Measurements from ENCODE around the gene ZSCAN29. TPM values are rescaled to one million over a fixed set of nuclear protein-coding genes. Genes with fewer than 3 reads are reported as not detected.

The ZSCAN29 gene
- total and polyA plus RNA-seq, 10 of the 15 experiments (the other 5 are each of a cell fraction or from before 2014, with no cell fraction given): 1.7 to 26.0 (median 14.6) TPM

DNA sequence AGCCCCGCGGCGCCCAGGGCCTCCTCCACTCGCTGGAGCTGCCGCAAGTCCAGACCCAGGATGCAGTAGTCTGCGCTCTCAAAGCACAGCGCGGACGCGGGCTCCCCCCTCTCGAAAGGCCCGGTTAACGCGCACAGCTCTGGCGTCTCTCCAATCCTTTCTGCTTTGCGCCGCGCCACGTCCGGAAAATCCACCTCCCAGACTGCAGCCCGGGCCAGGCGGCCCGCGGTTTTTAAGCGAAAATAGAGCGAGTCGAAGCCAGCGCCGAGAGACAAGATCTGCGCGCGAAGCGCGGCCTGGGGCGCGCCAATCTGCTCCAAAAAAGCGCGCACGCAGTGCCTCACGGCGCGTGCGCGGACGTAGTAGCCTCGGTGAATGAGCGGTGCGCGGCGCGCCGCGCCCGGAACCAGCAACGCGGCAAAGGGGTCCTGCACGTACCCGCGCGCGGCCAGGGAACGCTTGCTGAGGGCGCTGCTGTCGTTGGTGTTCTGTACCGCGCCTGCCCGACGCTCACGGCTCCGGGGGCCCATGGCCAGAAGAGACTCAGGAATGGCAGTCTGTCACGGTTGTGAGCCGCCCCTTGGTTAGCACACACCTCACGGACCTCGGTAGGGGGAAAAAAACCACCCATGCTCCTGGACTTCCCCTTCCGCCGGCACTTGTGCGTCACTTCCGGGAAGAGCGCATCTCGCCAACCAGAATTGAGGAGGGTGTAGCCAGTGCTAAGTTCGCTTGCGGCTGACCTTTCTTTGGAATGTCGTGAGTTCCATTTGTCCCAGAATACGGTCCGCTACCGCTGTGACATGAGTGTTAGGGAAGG, 40.7 kb downstream of the ZSCAN29 start, which contains the start of gene LCMT2:
Gene LCMT2, minus strand, starts transcription at position 614 of the 820 bp plus-strand sequence. Its CDS starts 84 bp downstream, at position 530.
- intact Hi-C loops (cut with micrococcal nuclease; ENCODE audit: unreplicated experiment) (no loop called here), in situ Hi-C loops (cut with MboI) (no loop called here)
- TSS peak; percentile 75 for BruUV-seq (replicated peaks)
- Histone ChIP-seq H2AFZ (ENCODE audit: control insufficient read depth, low read depth, low read length) (peak within 1 kb of the TSS; percentile 97), H3K4me1 (ENCODE audit: control insufficient read depth, insufficient read depth, low read length) (peaks cover 11% of the 10 kb centered on the region), H3K27ac (ENCODE audit: control insufficient read depth, insufficient read depth) (peak within 1 kb of the TSS; percentile 72), H3K4me3 (peak within 1 kb of the TSS; percentile 87), H3K27me3 (replicated peaks in 1 of 2; ENCODE audit: control insufficient read depth in 2 of 2, insufficient read depth in 2 of 2, low read length in 1 of 2) (no peaks in the 10 kb centered on the region), H3K36me3 (ENCODE audit: control insufficient read depth in 2 of 2, insufficient read depth in 2 of 2, low read length in 1 of 2) (peaks cover 0 to 11% of the 10 kb centered on the region in 2 experiments; a peak in 2 of 4 replicates), H4K20me1 (ENCODE audit: control insufficient read depth, insufficient read depth) (no peaks in the 10 kb centered on the region), H3K9me3 (replicated peaks; ENCODE audit: control insufficient read depth, insufficient read depth, low read length) (no peaks in the 10 kb centered on the region), H3K4me2 (ENCODE audit: control insufficient read depth, insufficient read depth) (peak within 1 kb of the TSS; percentile 99), H3K79me2 (ENCODE audit: control insufficient read depth, insufficient read depth, low read length) (peaks cover 23% of the 10 kb centered on the region), H3K9ac (ENCODE audit: control insufficient read depth, insufficient read depth, low read length) (peak within 1 kb of the TSS; percentile 81)
- DNase-seq (ENCODE audit: low read depth, low spot score): peak; percentile 81
- ChIA-PET SMC1A (ENCODE audit: uncharacterized antibody, unreplicated experiment) (interaction anchor here (1.4 kb wide), 1 partner anchor 45 kb away, joined by 3 read pairs; no protein-coding TSS in a partner anchor), RAD21 (ENCODE audit: unreplicated experiment) (no interaction called here), CTCF (interaction anchor here (0.7 to 1.0 kb wide), 2 partner anchors 29 to 42 kb away, joined by 3 read pairs; no protein-coding TSS in a partner anchor), POLR2A (interaction anchor here (0.6 to 0.8 kb wide), 2 partner anchors 64 to 507 kb away, joined by 3 to 4 read pairs; no protein-coding TSS in a partner anchor)
- ATAC-seq: peak; percentile 91
- 1% methylated on average over 86 of the region's 86 CpGs for WGBS (ENCODE audit: insufficient coverage, insufficient replicate concordance, low lambda C conversion rate, missing lambda C conversion rate)
- peak; percentile 81 for FAIRE-seq
- TF ChIP-seq RB1 (IDR thresholded peaks at IDR 0.05; ENCODE audit: borderline replicate concordance): peak; percentile 80; the same call in 1 of the 2 replicates
- TF ChIP-seq BACH1 (IDR thresholded peaks at IDR 0.05; ENCODE audit: borderline replicate concordance): 0 out of 2 replicates have a peak, but pooled peaks have one; percentile 40
- peak; percentile 72 for TF ChIP-seq ATF7 (IDR thresholded peaks at IDR 0.05; ENCODE audit: low read depth)
- TF ChIP-seq, protein P1, sequence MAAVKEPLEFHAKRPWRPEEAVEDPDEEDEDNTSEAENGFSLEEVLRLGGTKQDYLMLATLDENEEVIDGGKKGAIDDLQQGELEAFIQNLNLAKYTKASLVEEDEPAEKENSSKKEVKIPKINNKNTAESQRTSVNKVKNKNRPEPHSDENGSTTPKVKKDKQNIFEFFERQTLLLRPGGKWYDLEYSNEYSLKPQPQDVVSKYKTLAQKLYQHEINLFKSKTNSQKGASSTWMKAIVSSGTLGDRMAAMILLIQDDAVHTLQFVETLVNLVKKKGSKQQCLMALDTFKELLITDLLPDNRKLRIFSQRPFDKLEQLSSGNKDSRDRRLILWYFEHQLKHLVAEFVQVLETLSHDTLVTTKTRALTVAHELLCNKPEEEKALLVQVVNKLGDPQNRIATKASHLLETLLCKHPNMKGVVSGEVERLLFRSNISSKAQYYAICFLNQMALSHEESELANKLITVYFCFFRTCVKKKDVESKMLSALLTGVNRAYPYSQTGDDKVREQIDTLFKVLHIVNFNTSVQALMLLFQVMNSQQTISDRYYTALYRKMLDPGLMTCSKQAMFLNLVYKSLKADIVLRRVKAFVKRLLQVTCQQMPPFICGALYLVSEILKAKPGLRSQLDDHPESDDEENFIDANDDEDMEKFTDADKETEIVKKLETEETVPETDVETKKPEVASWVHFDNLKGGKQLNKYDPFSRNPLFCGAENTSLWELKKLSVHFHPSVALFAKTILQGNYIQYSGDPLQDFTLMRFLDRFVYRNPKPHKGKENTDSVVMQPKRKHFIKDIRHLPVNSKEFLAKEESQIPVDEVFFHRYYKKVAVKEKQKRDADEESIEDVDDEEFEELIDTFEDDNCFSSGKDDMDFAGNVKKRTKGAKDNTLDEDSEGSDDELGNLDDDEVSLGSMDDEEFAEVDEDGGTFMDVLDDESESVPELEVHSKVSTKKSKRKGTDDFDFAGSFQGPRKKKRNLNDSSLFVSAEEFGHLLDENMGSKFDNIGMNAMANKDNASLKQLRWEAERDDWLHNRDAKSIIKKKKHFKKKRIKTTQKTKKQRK (IDR thresholded peaks at IDR 0.05; ENCODE audit: low read depth, low read length): no peak
- TF ChIP-seq, protein P2, sequence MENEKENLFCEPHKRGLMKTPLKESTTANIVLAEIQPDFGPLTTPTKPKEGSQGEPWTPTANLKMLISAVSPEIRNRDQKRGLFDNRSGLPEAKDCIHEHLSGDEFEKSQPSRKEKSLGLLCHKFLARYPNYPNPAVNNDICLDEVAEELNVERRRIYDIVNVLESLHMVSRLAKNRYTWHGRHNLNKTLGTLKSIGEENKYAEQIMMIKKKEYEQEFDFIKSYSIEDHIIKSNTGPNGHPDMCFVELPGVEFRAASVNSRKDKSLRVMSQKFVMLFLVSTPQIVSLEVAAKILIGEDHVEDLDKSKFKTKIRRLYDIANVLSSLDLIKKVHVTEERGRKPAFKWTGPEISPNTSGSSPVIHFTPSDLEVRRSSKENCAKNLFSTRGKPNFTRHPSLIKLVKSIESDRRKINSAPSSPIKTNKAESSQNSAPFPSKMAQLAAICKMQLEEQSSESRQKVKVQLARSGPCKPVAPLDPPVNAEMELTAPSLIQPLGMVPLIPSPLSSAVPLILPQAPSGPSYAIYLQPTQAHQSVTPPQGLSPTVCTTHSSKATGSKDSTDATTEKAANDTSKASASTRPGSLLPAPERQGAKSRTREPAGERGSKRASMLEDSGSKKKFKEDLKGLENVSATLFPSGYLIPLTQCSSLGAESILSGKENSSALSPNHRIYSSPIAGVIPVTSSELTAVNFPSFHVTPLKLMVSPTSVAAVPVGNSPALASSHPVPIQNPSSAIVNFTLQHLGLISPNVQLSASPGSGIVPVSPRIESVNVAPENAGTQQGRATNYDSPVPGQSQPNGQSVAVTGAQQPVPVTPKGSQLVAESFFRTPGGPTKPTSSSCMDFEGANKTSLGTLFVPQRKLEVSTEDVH (IDR thresholded peaks at IDR 0.05; ENCODE audit: low read depth, partially characterized antibody): peak; percentile 36
- TF ChIP-seq ZNF622 (IDR thresholded peaks at IDR 0.05): no peak
- TF ChIP-seq EZH2 (IDR thresholded peaks at IDR 0.05; ENCODE audit: borderline replicate concordance, control insufficient read depth, low read depth, low read length): no peak
- TF ChIP-seq YY1 (IDR thresholded peaks at IDR 0.05; ENCODE audit: low read depth, low read length): 0 out of 2 replicates have a peak, but pooled peaks have one; percentile 11
- peak; percentile 70; the same call in 1 of the 2 replicates for TF ChIP-seq SPI1 (IDR thresholded peaks at IDR 0.05; ENCODE audit: borderline replicate concordance, insufficient read depth, low read depth, low read length)
- 0 out of 2 replicates have a peak, but pooled peaks have one; percentile 53 for TF ChIP-seq TCF12 (IDR thresholded peaks at IDR 0.05; ENCODE audit: low read depth, low read length)
- TF ChIP-seq, protein P3, sequence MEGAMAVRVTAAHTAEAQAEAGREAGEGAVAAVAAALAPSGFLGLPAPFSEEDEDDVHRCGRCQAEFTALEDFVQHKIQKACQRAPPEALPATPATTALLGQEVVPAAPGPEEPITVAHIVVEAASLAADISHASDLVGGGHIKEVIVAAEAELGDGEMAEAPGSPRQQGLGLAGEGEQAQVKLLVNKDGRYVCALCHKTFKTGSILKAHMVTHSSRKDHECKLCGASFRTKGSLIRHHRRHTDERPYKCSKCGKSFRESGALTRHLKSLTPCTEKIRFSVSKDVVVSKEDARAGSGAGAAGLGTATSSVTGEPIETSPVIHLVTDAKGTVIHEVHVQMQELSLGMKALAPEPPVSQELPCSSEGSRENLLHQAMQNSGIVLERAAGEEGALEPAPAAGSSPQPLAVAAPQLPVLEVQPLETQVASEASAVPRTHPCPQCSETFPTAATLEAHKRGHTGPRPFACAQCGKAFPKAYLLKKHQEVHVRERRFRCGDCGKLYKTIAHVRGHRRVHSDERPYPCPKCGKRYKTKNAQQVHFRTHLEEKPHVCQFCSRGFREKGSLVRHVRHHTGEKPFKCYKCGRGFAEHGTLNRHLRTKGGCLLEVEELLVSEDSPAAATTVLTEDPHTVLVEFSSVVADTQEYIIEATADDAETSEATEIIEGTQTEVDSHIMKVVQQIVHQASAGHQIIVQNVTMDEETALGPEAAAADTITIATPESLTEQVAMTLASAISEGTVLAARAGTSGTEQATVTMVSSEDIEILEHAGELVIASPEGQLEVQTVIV (IDR thresholded peaks at IDR 0.05; ENCODE audit: borderline replicate concordance, partially characterized antibody): peak; percentile 71
- TF ChIP-seq EP300 (IDR thresholded peaks at IDR 0.05; ENCODE audit: borderline replicate concordance in 1 of 2, control insufficient read depth in 1 of 2, low read depth in 2 of 2, low read length in 2 of 2): no peak; a peak in 1 of 4 replicates
- TF ChIP-seq RUNX3 (IDR thresholded peaks at IDR 0.05; ENCODE audit: low read length): peak; percentile 73
